Adrenal gland (tissue), 5 donors: ENCODE results near the gene GNAI3.

ENCODE experiments used
- CTCF ChIP-seq, 6 experiments: fragments of 450-650 bp in 4 of 6; fragments of 200-600 bp in 2 of 6; sonication (generic) in 1 of 6; IDR thresholded peaks; 1 replicate in 5 of 6; 2 replicates in 1 of 6; pipeline versions ENCODE4 v1.5.1 to v1.8.0; 2016 to 2021; ENCODE audit warnings: antibody characterized with exemption in 6 of 6, mild to moderate bottlenecking in 2 of 6, moderate library complexity in 1 of 6
- POLR2A ChIP-seq, 2 donors: fragments of 450-650 bp; IDR thresholded peaks; one replicate each; pipeline ENCODE4 v1.6.1; 2017; ENCODE audit warnings: antibody characterized with exemption in 2 of 2, mild to moderate bottlenecking in 2 of 2, moderate library complexity in 1 of 2
- donor health status: DM: no; HTN: no; CAD: no.

GRCh38 chr1:109609881-109610280 is 61.5 kb downstream of the GNAI3 start:
- TF ChIP-seq CTCF (IDR thresholded peaks at IDR 0.05) (no peak), POLR2A (IDR thresholded peaks at IDR 0.05) (no peak)
